GM12891 (cell line): ENCODE measurements around the gene CPEB4.

Experiments
- DNase-seq: peaks from one replicate; pipeline ENCODE4 v3.0.0; 2011; ENCODE audit warnings: low spot score; ENCODE audit not compliant: insufficient read length
- FAIRE-seq: peaks from 2 replicates; lab custom pipeline; 2011; peaks lifted over from hg19 to GRCh38; lab: Jason Lieb, UNC
- PAX5 ChIP-seq: IDR thresholded peaks from 2 replicates; pipeline ENCODE4 v1.6.1; 2011; ENCODE audit warnings: low read length, moderate library complexity, mild to moderate bottlenecking; ENCODE audit not compliant: insufficient read depth, severe bottlenecking
- POLR2A ChIP-seq: IDR thresholded peaks from 2 replicates; pipeline ENCODE4 v1.6.1; 2011; ENCODE audit warnings: low read depth, low read length, control low read depth
- POLR2AphosphoS5 ChIP-seq: IDR thresholded peaks from 2 replicates; pipeline ENCODE4 v1.6.1; 2011; ENCODE audit warnings: low read depth, low read length, control low read depth
- POU2F2 ChIP-seq: IDR thresholded peaks from 2 replicates; pipeline ENCODE4 v1.6.1; 2011; ENCODE audit warnings: low read depth, mild to moderate bottlenecking, control low read depth, low read length, moderate library complexity
- SPI1 ChIP-seq: IDR thresholded peaks from 2 replicates; pipeline ENCODE4 v1.6.1; 2011; ENCODE audit warnings: low read depth, low read length, control low read depth
- TAF1 ChIP-seq: IDR thresholded peaks from 2 replicates; pipeline ENCODE4 v1.6.1; 2011; ENCODE audit warnings: low read depth, low read length, control low read depth

Gene CPEB4

DNA sequence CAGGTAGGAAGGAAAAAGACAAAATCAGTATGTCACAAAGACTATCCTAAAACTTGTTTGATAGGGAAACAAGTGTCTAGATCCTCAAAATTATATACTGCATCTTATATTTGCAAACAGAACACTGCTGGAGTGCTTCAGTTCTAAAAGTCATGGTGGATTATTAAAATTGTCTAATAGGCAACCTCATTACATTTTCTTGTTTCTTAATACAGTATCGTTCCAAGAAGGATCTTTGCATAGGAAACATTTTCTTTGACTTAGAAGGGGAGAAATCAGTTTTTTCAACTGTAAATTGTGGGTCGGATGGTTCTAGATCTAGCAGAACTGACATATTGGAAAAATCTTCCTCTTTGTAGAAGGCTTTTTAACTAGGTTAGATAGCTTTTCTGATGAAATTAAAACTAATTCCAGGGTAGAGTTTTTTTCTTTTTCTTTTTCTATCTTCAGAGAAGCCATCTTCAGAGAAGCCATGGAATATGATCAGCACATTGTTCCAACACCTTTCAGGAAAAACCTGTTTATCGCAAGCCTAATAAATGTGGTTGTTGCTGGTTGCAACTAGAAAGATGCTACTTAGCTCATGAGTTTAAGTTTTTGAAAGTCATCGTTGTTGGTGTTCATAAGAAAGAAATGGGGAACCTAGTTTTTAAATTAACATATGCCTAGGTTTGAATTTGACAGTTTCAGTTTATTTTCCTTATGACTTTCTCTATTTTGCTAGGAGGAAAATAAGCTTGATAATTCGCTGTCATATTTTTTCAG is 7.4 kb downstream of the CPEB4 start:
- TF ChIP-seq POLR2AphosphoS5, result no peak
- no peak for TF ChIP-seq PAX5
- TF ChIP-seq SPI1, result no peak
- TF ChIP-seq POLR2A, result no peak
- TF ChIP-seq POU2F2, result no peak
- TF ChIP-seq TAF1, result no peak
- no peak for DNase-seq
- FAIRE-seq, result no peak

DNA sequence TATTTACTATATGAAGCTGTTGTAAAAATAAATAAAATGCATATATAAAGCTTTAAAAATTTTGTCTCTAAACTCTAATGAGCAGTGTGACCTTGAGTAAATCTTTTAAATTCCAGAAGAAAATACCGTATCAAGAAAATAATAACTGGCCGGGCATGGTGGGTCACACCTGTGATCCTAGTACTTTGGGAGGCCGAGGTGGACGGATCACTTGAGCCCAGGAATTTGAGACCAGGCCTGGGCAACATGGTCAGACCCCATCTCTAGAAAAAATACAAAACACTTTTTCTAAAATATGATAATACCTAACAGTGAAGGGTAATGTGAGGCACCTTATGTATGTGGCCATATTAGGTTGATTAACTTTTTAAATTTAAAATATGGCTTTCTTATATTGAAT is 8.5 kb downstream of the CPEB4 start:
- no peak for TF ChIP-seq POLR2A
- TF ChIP-seq POU2F2, result no peak
- no peak for TF ChIP-seq PAX5
- no peak for TF ChIP-seq SPI1
- TF ChIP-seq TAF1, result no peak
- TF ChIP-seq POLR2AphosphoS5, result no peak
- no peak for DNase-seq
- FAIRE-seq, result no peak

DNA sequence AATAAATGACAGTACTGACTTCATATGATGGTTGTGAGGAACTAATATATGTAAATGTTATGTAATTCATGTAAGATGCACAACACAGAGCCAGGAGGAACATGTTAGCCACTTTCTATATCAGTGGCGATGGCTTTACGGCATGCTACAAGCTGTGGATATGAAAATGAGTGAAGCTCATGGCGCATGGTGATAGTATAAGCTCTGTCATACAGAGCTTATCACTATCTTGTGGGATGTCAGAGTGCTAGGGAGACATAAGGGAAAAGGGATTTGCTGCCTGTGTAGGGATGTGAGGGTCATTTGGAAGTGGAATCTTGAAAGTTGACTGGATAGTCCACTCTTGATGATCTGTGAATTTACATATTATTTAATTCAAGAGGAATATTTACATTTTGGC is 13.6 kb downstream of the CPEB4 start:
- FAIRE-seq, result peak; percentile 71
- TF ChIP-seq TAF1 (no peak), POU2F2 (no peak), POLR2AphosphoS5 (no peak), PAX5 (no peak), POLR2A (no peak), SPI1 (no peak)
- DNase-seq, result no peak

DNA sequence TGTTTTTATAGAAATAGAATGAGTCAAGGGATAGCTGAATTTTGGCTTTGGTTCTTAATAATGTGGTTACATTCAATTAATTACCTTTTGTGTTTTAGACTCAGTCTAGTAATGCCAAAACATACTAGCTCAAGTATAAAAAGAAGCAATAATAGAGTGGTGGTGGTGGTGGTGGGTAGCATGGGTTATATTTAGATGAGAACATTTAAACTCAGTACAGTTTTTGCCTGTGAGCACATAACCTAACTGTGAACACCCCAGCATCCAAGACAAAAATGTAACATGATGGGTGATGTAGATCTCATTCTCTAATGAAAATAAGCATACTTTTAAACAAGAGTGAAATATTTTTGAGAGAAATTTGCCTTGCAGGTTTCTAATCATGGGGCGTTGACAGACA is 14.2 kb downstream of the CPEB4 start:
- FAIRE-seq (peak; percentile 79), DNase-seq (no peak)
- TF ChIP-seq POLR2A (no peak), SPI1 (no peak), TAF1 (no peak), PAX5 (no peak), POU2F2 (no peak)

DNA sequence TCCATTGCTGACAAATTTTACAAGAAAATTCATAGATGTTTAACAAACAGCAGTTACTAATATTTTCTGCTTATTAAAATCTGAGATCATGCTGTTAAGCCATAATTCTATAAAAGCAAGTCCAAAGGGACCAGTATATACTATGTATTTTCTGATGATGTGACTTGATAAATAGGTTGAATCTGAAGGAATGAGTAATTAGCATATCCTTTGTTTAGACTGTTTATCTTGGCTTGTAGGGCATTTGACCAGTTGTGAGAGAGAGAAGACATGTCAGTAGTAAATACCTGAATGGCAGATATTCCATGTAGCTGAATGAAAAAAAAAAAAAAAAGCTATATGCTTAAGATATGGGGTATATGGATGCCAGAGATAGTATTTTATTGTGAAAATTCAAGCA is 14.6 kb downstream of the CPEB4 start:
- DNase-seq, result no peak
- no peak for FAIRE-seq
- no peak for TF ChIP-seq SPI1
- TF ChIP-seq POU2F2, result no peak
- no peak for TF ChIP-seq PAX5

DNA sequence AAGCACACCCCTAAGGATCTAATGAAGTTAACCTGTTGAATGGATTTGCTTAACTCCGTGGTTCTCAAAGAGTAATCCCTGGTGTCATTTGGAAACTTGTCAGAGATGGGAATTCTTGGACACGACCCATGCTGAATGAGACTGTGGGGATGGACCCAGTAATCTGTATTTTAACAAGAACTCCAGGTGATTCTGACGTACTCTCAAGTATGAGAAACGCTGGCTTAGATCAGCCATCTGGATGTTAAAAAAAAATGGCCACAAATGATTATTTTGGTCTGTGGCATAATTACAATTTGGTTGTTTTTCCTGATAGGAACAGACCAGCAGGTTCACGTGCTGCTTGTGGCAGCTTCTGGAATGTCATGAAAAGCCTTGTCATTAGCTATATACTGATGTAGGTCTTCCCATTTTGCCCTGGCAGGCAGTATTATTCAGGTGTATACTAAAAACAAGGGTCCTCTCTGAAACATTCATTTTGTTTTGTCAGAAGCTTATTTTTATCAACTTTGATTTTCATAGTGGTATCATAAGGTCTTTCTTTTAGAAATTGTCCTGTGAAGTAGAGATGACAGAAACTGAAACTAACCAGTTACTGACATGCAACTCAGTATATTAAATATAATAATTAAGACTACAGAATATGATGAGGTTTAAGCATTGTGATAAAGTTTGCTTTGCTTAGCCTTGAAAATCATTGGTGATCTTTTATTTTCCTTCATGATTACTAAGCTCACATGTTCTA is 15.4 kb downstream of the CPEB4 start:
- FAIRE-seq (no peak), DNase-seq (no peak)
- TF ChIP-seq POLR2AphosphoS5 (no peak), POLR2A (no peak), SPI1 (no peak), PAX5 (no peak), POU2F2 (no peak), TAF1 (no peak)

DNA sequence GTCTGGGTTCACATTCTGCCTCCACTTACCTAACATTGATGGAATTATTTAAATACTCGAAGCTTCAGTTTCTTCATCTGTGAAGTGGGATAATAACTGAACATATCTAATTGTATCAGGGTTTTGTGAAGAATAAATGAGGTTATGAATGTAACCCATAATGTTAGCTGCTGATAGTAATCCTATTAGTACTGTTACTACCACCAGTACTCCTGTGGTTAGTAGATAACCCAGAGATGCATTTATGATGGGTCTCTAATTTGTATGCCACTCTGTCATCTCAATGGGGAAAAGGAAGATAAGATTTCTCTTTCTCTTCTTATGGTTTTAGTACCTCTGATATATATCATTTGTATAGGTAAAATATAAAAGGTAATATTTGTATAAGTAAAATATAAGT is 16.0 kb downstream of the CPEB4 start:
- TF ChIP-seq TAF1 (no peak), PAX5 (no peak), SPI1 (no peak), POLR2A (no peak), POLR2AphosphoS5 (no peak), POU2F2 (no peak)
- DNase-seq (no peak), FAIRE-seq (no peak)

DNA sequence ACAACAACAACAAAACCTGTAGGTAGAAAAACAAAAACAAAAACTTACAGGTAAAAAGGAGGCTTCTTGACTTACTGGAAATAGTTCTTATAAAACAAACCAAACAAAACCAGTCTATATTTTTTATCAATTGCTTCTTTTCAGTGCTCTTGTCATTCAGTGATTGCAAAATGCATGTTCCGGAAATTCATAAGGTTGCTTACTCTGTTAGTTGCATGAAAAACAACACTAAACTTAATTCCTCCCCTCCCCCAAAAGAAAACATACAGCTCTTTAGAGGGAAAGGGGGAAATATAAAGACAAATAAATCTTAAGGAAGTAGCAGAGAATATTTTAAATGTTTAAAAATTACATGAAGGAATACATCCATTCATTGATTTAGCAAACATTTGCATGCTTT is 19.1 kb downstream of the CPEB4 start:
- DNase-seq (no peak), FAIRE-seq (no peak)
- TF ChIP-seq POLR2A (no peak), TAF1 (no peak), SPI1 (no peak), PAX5 (no peak), POU2F2 (no peak), POLR2AphosphoS5 (no peak)

DNA sequence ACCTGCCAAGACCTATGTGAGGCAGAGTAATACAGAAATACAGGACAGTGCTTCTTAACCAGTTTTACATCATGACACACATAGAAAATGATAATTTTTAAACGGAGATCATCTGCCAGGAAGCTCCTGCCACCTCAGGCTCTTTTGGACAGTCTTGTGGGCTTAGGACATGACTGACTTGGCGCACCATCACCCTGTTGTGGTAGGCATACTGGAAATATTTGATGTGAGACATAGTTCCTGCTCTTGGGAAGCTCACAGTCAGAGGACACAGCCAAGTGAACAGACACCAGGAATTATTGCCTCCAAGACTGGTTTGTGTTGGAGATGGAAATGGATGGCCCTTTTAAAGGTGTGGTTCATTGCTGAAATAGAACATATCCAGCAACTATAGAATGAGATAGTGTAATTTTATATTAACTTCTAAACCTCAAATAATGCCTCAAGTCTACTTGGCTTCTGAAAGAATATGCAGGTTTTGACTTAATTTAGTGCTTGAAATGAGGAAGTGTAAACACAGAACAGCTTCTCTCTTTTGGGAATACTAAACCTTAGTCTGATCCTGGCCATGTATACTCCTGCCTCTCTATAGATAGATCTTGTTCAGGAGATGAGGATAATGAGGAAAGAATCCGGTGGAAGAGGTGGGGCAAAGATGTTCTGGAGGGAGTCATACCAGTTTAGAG is 19.7 kb downstream of the CPEB4 start:
- FAIRE-seq, result peak; percentile 40
- TF ChIP-seq PAX5 (no peak), POLR2AphosphoS5 (no peak), SPI1 (peak; percentile 87)
- no peak for DNase-seq
